Measurements from ENCODE around the gene SLC17A9.

Gene SLC17A9

DNA sequence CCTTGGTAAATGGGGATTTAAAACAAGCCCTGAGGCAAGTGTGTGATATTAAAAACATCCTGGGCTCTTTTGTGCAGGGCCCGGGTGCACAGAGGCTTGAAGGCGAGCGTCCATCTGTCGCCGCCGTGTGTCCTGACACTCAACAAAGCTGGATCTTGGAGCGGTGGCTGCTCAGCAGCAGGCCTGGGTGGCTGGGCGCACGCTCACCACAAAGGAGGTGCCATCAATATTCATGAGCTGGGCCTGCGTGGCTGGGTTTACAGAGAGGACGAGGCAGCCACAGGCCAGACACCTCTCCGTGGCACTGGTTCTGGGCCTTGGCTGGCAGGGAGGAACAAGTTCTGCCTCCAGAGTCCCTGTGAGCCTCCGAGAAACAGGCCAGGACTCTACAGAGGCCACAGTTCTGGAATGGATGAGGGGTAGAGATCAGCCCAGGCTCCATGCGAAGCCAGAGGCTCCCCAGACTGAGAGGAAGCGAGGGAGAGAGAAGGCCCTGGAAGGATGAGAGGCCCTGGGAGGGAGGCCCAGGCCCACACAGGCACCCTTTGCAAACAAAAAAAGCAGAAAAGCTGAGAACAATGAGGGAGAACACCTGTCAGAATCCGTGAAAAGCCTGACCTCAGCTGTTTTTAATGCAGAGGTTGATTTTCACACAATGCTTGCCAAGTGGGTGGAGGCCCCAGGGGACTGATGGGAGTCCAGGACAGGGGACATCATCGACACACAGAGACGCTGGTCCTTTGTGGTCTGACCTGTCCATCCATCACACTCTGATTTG lies 32.3 kb downstream of the SLC17A9 start:
- TF ChIP-seq SUZ12 (IDR thresholded peaks at IDR 0.05; ENCODE audit: extremely low read depth, insufficient read depth, insufficient read length): no peak
- Histone ChIP-seq H3K36me3 (ENCODE audit: insufficient read depth, insufficient read length, low read length) (no peaks in the 10 kb centered on the region), H3K9me3 (ENCODE audit: insufficient read depth, low read length) (no peaks in the 10 kb centered on the region), H3K4me3 (ENCODE audit: insufficient read length, low read depth) (no peak overlapping the region), H3K9ac (ENCODE audit: insufficient read length, low read depth) (no peak overlapping the region), H3K27me3 (ENCODE audit: insufficient read depth, insufficient read length) (peaks cover 4% of the 10 kb centered on the region), H3K4me1 (ENCODE audit: insufficient read depth, insufficient read length) (peaks cover 30% of the 10 kb centered on the region)
- DNase-seq (ENCODE audit: low read depth, low spot score): no peak

DNA sequence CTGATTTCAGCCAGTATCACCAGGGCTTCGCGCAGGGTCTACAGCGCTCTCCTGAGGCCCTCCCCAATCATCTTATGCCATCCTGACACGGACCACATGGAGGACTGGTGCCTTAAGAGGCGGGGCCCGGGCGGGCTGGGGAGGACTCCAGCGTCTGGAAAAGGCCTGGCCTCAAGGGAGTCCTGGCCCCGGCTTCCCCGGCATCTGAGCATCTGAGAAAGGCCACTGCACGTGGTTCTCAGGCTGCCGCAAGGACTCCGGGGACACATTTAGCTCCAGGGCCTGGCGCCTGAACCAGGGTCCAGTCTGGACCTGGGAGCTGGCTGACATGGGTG lies 32.9 kb downstream of the SLC17A9 start:
- no peak overlapping the region for H3K4me3 ChIP-seq (ENCODE audit: insufficient read length, low read depth)
- TF ChIP-seq YY1 (IDR thresholded peaks at IDR 0.05; ENCODE audit: insufficient read depth, insufficient read length) (no peak), SUZ12 (IDR thresholded peaks at IDR 0.05; ENCODE audit: extremely low read depth, insufficient read depth, insufficient read length) (no peak), ZNF274 (IDR thresholded peaks at IDR 0.05; ENCODE audit: low read depth, low read length) (no peak)
- no peak for DNase-seq (ENCODE audit: low read depth, low spot score)
- H3K9ac ChIP-seq (ENCODE audit: insufficient read length, low read depth): no peak overlapping the region
- peaks cover 2% of the 10 kb centered on the region for H3K27me3 ChIP-seq (ENCODE audit: insufficient read depth, insufficient read length)
- no peaks in the 10 kb centered on the region for H3K36me3 ChIP-seq (ENCODE audit: insufficient read depth, insufficient read length, low read length)
- H3K4me1 ChIP-seq (ENCODE audit: insufficient read depth, insufficient read length): peaks cover 28% of the 10 kb centered on the region
- H3K9me3 ChIP-seq (ENCODE audit: insufficient read depth, low read length): no peaks in the 10 kb centered on the region

DNA sequence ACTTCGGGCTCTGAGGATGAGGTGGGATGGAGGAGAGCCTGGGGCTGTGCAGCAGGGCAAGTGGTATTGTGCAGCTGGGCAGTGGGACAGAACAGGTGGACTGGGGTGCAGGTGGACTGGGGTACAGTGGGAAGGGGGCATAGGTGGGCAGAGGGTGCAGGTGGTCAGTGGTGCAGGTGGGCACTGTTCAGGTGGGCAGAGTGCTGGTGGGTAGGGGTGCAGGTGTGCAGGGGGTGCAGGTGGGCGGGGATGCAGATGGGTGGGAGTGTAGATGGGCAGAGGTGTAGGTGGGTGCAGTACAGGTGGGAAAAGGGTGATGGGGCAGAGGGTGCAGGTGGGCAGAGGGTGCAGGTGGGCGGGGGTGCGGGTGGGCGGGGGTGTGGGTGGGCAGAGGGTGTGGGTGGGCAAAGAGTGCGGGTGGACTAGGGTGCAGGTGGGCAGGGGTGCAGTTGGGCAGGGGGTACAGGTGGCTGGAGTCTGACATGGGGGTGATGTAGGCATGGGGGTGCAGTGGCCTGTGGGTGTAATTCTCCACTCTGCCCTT lies 33.8 kb downstream of the SLC17A9 start:
- Histone ChIP-seq H3K9me3 (ENCODE audit: insufficient read depth, low read length) (no peaks in the 10 kb centered on the region), H3K27me3 (ENCODE audit: insufficient read depth, insufficient read length) (no peaks in the 10 kb centered on the region), H3K4me1 (ENCODE audit: insufficient read depth, insufficient read length) (peaks cover 30% of the 10 kb centered on the region), H3K9ac (ENCODE audit: insufficient read length, low read depth) (no peak overlapping the region), H3K36me3 (ENCODE audit: insufficient read depth, insufficient read length, low read length) (no peaks in the 10 kb centered on the region), H3K4me3 (ENCODE audit: insufficient read length, low read depth) (no peak overlapping the region)
- TF ChIP-seq YY1 (IDR thresholded peaks at IDR 0.05; ENCODE audit: insufficient read depth, insufficient read length) (no peak), SUZ12 (IDR thresholded peaks at IDR 0.05; ENCODE audit: extremely low read depth, insufficient read depth, insufficient read length) (no peak), ZNF274 (IDR thresholded peaks at IDR 0.05; ENCODE audit: low read depth, low read length) (no peak)
- DNase-seq (ENCODE audit: low read depth, low spot score): no peak

DNA sequence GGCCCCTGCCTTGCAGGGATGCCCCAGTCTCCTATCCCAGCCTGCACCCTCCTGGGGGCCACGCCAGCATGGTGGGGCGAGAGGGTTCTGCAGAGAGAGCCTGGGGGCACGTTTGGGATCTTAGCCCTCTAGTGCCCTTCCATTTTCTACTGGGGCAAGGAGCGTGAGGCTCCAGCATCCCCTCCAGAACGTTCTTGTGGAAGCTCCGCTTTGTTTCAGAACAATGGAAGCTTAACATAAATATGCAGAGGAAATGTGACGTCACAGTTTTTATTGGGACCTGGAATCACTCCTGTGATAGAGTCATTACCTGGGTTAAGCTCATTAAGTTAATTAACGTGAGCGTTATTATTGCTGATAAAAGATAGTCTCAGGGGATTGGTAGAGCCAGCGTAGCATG lies 34.6 kb downstream of the SLC17A9 start:
- Histone ChIP-seq H3K4me1 (ENCODE audit: insufficient read depth, insufficient read length) (peaks cover 29% of the 10 kb centered on the region), H3K9ac (ENCODE audit: insufficient read length, low read depth) (no peak overlapping the region), H3K36me3 (ENCODE audit: insufficient read depth, insufficient read length, low read length) (no peaks in the 10 kb centered on the region), H3K4me3 (ENCODE audit: insufficient read length, low read depth) (no peak overlapping the region), H3K27me3 (ENCODE audit: insufficient read depth, insufficient read length) (no peaks in the 10 kb centered on the region), H3K9me3 (ENCODE audit: insufficient read depth, low read length) (no peaks in the 10 kb centered on the region)
- DNase-seq (ENCODE audit: low read depth, low spot score): no peak
- TF ChIP-seq SUZ12 (IDR thresholded peaks at IDR 0.05; ENCODE audit: extremely low read depth, insufficient read depth, insufficient read length) (no peak), ZNF274 (IDR thresholded peaks at IDR 0.05; ENCODE audit: low read depth, low read length) (no peak), YY1 (IDR thresholded peaks at IDR 0.05; ENCODE audit: insufficient read depth, insufficient read length) (no peak)

DNA sequence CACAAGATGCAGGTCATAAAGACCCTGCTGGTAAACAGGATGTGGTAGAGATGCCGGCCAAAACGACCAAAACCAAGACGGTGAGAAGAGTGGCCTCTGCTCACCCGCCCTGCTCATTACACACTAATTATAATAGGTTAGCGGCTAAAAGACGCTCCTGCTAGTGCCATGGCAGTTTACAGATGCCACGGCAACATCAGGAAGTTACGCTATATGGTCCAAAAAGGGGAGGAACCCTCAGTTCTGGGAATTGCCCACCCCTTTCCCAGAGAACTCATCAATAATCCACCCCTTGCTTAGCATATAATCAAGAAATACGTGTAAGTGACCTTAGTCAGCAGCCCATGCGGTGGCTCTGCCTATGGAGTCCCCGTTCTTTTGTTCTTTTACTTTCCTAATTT lies 36.7 kb downstream of the SLC17A9 start:
- no peaks in the 10 kb centered on the region for H3K36me3 ChIP-seq (ENCODE audit: insufficient read depth, insufficient read length, low read length)
- TF ChIP-seq YY1 (IDR thresholded peaks at IDR 0.05; ENCODE audit: insufficient read depth, insufficient read length): no peak
- no peak for TF ChIP-seq ZNF274 (IDR thresholded peaks at IDR 0.05; ENCODE audit: low read depth, low read length)
- TF ChIP-seq SUZ12 (IDR thresholded peaks at IDR 0.05; ENCODE audit: extremely low read depth, insufficient read depth, insufficient read length): no peak
- H3K9me3 ChIP-seq (ENCODE audit: insufficient read depth, low read length): no peaks in the 10 kb centered on the region
- no peak for DNase-seq (ENCODE audit: low read depth, low spot score)
- H3K27me3 ChIP-seq (ENCODE audit: insufficient read depth, insufficient read length): peaks cover 2% of the 10 kb centered on the region
- H3K4me1 ChIP-seq (ENCODE audit: insufficient read depth, insufficient read length): peaks cover 17% of the 10 kb centered on the region
- no peak overlapping the region for H3K9ac ChIP-seq (ENCODE audit: insufficient read length, low read depth)
- no peak overlapping the region for H3K4me3 ChIP-seq (ENCODE audit: insufficient read length, low read depth)

DNA sequence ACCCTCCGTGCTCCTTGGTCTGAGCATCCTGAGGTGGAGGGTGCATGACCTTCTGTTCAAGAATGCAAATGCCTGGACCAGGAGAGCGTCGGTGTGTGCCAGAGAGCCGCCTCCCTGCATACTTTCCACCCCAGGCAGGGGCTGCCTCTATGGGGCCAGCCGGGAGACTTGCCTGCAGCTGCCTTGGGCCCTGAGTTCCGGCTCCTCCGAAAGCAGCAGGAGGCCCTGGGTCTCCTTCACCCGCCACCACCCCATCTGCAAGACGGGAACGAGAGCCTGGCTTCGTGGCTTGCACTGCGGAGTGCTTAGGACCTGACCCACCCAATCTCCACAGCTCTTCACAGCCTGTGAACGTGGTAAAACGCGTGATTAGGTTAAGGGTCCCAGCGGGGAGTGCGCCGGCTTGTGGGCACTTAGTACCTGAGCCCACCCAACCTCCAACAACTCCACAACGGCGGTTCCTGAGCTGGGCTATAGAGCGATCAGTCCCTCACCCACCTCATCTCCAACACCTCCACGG lies 37.9 kb downstream of the SLC17A9 start:
- no peak for DNase-seq (ENCODE audit: low read depth, low spot score)
- H3K9me3 ChIP-seq (ENCODE audit: insufficient read depth, low read length): no peaks in the 10 kb centered on the region
- peaks cover 2% of the 10 kb centered on the region for H3K27me3 ChIP-seq (ENCODE audit: insufficient read depth, insufficient read length)
- peaks cover 23% of the 10 kb centered on the region for H3K4me1 ChIP-seq (ENCODE audit: insufficient read depth, insufficient read length)
- H3K4me3 ChIP-seq (ENCODE audit: insufficient read length, low read depth): no peak overlapping the region
- no peaks in the 10 kb centered on the region for H3K36me3 ChIP-seq (ENCODE audit: insufficient read depth, insufficient read length, low read length)
- no peak overlapping the region for H3K9ac ChIP-seq (ENCODE audit: insufficient read length, low read depth)
- TF ChIP-seq ZNF274 (IDR thresholded peaks at IDR 0.05; ENCODE audit: low read depth, low read length): no peak
- no peak for TF ChIP-seq YY1 (IDR thresholded peaks at IDR 0.05; ENCODE audit: insufficient read depth, insufficient read length)
- TF ChIP-seq SUZ12 (IDR thresholded peaks at IDR 0.05; ENCODE audit: extremely low read depth, insufficient read depth, insufficient read length): no peak

DNA sequence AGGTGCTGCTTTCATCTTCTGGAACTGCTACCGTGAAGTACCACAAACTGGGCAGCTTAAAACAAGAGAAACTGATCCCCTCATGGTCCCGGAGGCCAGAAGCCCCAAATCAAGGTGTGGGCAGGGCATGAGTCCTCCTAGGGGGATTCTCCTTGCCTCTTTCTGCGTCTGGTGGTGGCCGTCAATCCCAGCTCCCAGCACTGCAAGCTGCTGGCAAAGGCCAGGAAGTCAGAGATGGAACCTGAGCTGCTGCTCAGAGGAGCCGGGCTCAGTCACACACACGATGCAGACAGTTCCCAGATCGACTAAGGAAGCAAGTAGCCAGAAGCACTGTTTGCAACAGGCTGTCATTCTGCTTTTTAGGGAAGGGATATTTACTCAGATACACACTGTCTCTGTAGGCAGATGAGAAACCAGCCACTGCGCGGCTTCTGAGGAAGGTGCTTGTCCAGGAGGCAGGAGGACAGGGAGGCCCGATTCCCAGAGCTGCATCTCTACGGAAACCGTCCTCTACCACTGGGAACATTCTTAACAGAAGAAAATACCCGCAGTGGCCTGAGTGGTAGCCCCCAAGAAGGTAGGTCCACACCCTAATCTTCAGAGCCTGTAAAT lies 38.8 kb downstream of the SLC17A9 start:
- TF ChIP-seq ZNF274 (IDR thresholded peaks at IDR 0.05; ENCODE audit: low read depth, low read length): no peak
- TF ChIP-seq YY1 (IDR thresholded peaks at IDR 0.05; ENCODE audit: insufficient read depth, insufficient read length): no peak
- no peak for TF ChIP-seq SUZ12 (IDR thresholded peaks at IDR 0.05; ENCODE audit: extremely low read depth, insufficient read depth, insufficient read length)
- Histone ChIP-seq H3K36me3 (ENCODE audit: insufficient read depth, insufficient read length, low read length) (no peaks in the 10 kb centered on the region), H3K4me3 (ENCODE audit: insufficient read length, low read depth) (no peak overlapping the region), H3K27me3 (ENCODE audit: insufficient read depth, insufficient read length) (peaks cover 2% of the 10 kb centered on the region), H3K9me3 (ENCODE audit: insufficient read depth, low read length) (no peaks in the 10 kb centered on the region), H3K9ac (ENCODE audit: insufficient read length, low read depth) (no peak overlapping the region), H3K4me1 (ENCODE audit: insufficient read depth, insufficient read length) (peaks cover 24% of the 10 kb centered on the region)
- no peak for DNase-seq (ENCODE audit: low read depth, low spot score)

All from NT2/D1 (cell line).